IPS DF 6.9 (cell line): ENCODE results near the gene ANLN.

ENCODE experiments used
- DNase-seq: peaks from one replicate; pipeline ENCODE4 v3.0.0-alpha.2; 2013; ENCODE audit warnings: low read depth, low spot score
- H3K27ac ChIP-seq: one replicate; pipeline ENCODE4 v1.5.1; 2013; ENCODE audit warnings: low read length, control low read depth
- H3K27me3 ChIP-seq: 2 replicates; pipeline ENCODE4 v1.6.1; 2013; ENCODE audit warnings: mild to moderate bottlenecking, low read length; ENCODE audit not compliant: control insufficient read depth, insufficient read depth
- H3K36me3 ChIP-seq: 2 replicates; pipeline ENCODE4 v1.6.1; 2013; ENCODE audit warnings: low read length; ENCODE audit not compliant: control insufficient read depth, insufficient read depth
- H3K4me1 ChIP-seq: 2 replicates; pipeline ENCODE4 v1.6.1; 2013; ENCODE audit warnings: low read length; ENCODE audit not compliant: control insufficient read depth, insufficient read depth
- H3K4me3 ChIP-seq: 2 replicates; pipeline ENCODE4 v1.5.1; 2013; ENCODE audit warnings: mild to moderate bottlenecking, low read length
- H3K9me3 ChIP-seq: 2 replicates; pipeline ENCODE4 v1.6.1; 2013; ENCODE audit warnings: low read length, inconsistent platforms; ENCODE audit not compliant: control insufficient read depth, insufficient read depth
- WGBS: extraction: QIAGEN DNeasy Blood & Tissue Kit; methylation state at CpG from one replicate; pipeline ENCODE4 v1.1.7; 2013; ENCODE audit warnings: mixed read lengths, missing lambda C conversion rate; ENCODE audit not compliant: insufficient read length, insufficient coverage; 5-methylcytosine and 5-hydroxymethylcytosine counted together

ANLN gene

DNA sequence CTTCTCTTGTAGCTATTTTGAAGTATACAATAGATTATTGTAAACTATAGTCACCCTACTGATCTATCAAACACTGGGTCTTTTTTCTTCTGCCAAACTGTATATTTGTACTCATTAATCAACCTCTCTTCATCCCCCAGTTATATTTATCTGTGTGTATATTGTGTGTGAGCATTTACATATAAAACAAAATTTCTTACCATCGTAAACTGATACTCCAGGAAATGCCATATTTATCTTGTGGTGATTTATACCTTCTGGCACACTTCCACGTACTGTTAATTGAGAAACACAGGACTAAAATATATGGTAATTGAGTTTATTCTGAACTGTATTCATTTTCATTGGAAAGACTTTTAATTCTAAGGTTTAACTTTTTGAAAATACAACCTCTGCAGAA lies 18.9 kb downstream of the ANLN start:
- H3K9me3 ChIP-seq, result no peaks in the 10 kb centered on the region
- DNase-seq, result no peak
- no peak overlapping the region for H3K4me3 ChIP-seq
- no peak overlapping the region for H3K27ac ChIP-seq
- WGBS, result no CpG with 5 or more reads among the region's 2 CpGs
- H3K4me1 ChIP-seq, result no peaks in the 10 kb centered on the region
- H3K27me3 ChIP-seq, result no peaks in the 10 kb centered on the region
- peaks cover 13% of the 10 kb centered on the region; the same call in 1 of the 2 replicates for H3K36me3 ChIP-seq

GRCh38 chr7:36409180-36409579 lies 19.5 kb downstream of the ANLN start:
- Histone ChIP-seq H3K4me3 (no peak overlapping the region), H3K36me3 (peaks cover 12% of the 10 kb centered on the region; the same call in 1 of the 2 replicates), H3K4me1 (no peaks in the 10 kb centered on the region), H3K27me3 (no peaks in the 10 kb centered on the region), H3K27ac (no peak overlapping the region), H3K9me3 (no peaks in the 10 kb centered on the region)
- DNase-seq, result no peak
- WGBS, result no CpG with 5 or more reads among the region's 1 CpG

GRCh38 chr7:36415144-36415543 lies 25.5 kb downstream of the ANLN start:
- Histone ChIP-seq H3K4me3 (no peak overlapping the region), H3K4me1 (no peaks in the 10 kb centered on the region), H3K36me3 (peaks cover 13% of the 10 kb centered on the region; the same call in 1 of the 2 replicates), H3K27me3 (no peaks in the 10 kb centered on the region), H3K27ac (no peak overlapping the region), H3K9me3 (no peaks in the 10 kb centered on the region)
- WGBS, result no CpG with 5 or more reads among the region's 2 CpGs
- no peak for DNase-seq

DNA sequence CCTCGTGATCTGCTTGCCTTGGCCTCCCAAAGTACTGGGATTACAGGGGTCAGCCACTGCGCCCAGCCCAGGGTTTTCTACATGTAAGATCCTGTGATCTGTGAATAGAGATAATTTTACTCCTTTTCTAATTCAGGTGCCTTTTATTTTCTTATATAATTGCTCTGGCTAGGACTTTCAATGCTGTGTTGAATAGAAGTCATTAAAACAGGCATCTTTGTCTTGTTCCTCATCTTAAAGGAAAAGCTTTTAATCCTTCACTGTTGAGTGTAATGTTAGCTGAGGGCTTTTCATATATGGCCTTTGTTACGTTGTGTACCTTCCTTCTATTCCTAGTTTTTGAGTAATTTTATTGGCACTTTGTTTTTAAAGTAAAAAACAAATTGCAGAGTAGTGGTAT lies 26.6 kb downstream of the ANLN start:
- WGBS, result no CpG with 5 or more reads among the region's 3 CpGs
- Histone ChIP-seq H3K4me3 (no peak overlapping the region), H3K36me3 (peaks cover 10% of the 10 kb centered on the region; the same call in 1 of the 2 replicates), H3K27me3 (no peaks in the 10 kb centered on the region), H3K27ac (no peak overlapping the region), H3K4me1 (no peaks in the 10 kb centered on the region), H3K9me3 (no peaks in the 10 kb centered on the region)
- DNase-seq, result no peak

DNA sequence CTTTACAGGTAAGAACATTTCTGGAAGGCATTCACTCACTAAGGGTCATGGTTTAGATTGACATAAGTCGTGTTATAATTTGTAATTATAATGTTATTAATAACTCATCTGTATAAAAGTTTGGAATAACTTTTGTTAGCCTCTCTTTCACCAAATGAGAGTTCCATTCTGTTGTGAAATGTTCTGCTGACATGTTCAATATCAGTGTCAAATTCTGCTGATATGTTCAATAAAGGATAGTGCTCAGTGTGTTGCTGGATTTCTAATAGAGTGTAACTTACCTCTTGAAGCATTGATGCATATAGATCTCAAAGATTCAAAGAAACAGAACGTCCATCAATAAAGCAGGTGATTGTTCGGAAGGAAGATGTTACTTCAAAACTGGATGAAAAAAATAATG lies 30.6 kb downstream of the ANLN start:
- H3K27me3 ChIP-seq, result no peaks in the 10 kb centered on the region
- WGBS, result no CpG with 5 or more reads among the region's 3 CpGs
- H3K27ac ChIP-seq, result no peak overlapping the region
- H3K4me3 ChIP-seq, result no peak overlapping the region
- H3K4me1 ChIP-seq, result no peaks in the 10 kb centered on the region
- peaks cover 7% of the 10 kb centered on the region; the same call in 1 of the 2 replicates for H3K36me3 ChIP-seq
- no peak for DNase-seq
- H3K9me3 ChIP-seq, result no peaks in the 10 kb centered on the region

- H3K9me3 ChIP-seq, result no peaks in the 10 kb centered on the region
- H3K27me3 ChIP-seq, result no peaks in the 10 kb centered on the region
- peaks cover 7% of the 10 kb centered on the region; the same call in 1 of the 2 replicates for H3K36me3 ChIP-seq
- H3K27ac ChIP-seq, result no peak overlapping the region
- DNase-seq, result no peak
- H3K4me1 ChIP-seq, result no peaks in the 10 kb centered on the region
- WGBS, result no CpG with 5 or more reads among the region's 3 CpGs
- no peak overlapping the region for H3K4me3 ChIP-seq
Measured at GRCh38 chr7:36422072-36422471, 32.4 kb downstream of the ANLN start.

DNA sequence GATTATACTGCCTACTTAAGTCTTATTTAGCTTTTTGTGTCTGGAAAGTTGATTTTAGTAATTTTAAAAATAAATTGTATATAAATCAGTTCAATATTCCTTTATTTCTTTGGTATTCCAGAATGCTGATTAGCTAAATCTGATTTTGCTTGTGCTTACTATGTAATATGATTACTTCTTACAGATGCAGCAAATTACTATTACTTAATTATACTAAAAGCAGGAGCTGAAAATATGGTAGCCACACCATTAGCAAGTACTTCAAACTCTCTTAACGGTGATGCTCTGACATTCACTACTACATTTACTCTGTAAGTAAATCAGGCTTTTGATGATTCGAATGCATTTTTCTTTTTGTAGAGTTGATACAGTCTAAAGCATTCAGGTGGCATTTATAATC lies 34.0 kb downstream of the ANLN start:
- no CpG with 5 or more reads among the region's 2 CpGs for WGBS
- no peak for DNase-seq
- peaks cover 4% of the 10 kb centered on the region; the same call in 1 of the 2 replicates for H3K36me3 ChIP-seq

GRCh38 chr7:36430186-36430585 lies 40.5 kb downstream of the ANLN start:
- H3K27me3 ChIP-seq, result no peaks in the 10 kb centered on the region
- H3K27ac ChIP-seq, result no peak overlapping the region
- H3K4me3 ChIP-seq, result no peak overlapping the region
- DNase-seq, result no peak
- H3K36me3 ChIP-seq, result no peaks in the 10 kb centered on the region; the same call in 1 of the 2 replicates
- no CpG with 5 or more reads among the region's 2 CpGs for WGBS
- no peaks in the 10 kb centered on the region for H3K9me3 ChIP-seq
- H3K4me1 ChIP-seq, result no peaks in the 10 kb centered on the region

More for the DNA sequence above, 34.0 kb downstream of the ANLN start:
- H3K27ac ChIP-seq, result no peak overlapping the region
- no peaks in the 10 kb centered on the region for H3K27me3 ChIP-seq
- H3K9me3 ChIP-seq, result no peaks in the 10 kb centered on the region
- no peak overlapping the region for H3K4me3 ChIP-seq
- H3K4me1 ChIP-seq, result no peaks in the 10 kb centered on the region

DNA sequence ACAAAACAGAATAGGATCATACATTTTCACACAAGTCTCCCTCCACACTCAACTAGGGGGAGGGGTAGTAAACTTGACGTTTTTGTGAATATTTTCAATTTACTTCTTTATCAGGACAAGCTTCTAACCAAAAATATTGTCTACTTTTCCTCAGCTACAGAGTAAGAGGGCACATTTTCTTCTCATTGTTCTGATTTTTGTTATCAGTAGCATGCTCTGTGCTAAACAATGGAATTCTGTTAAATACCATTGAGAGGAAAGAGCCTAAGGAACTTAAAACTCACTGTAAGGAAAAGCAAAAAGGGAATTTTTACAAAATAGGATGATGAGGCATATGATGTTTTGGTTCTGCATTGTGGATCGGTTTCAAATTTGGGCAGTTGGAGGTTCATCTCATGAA lies 41.2 kb downstream of the ANLN start:
- no peak overlapping the region for H3K4me3 ChIP-seq
- no peaks in the 10 kb centered on the region for H3K4me1 ChIP-seq
- H3K27ac ChIP-seq, result no peak overlapping the region
- DNase-seq, result no peak
- no CpG with 5 or more reads among the region's 2 CpGs for WGBS
- H3K27me3 ChIP-seq, result no peaks in the 10 kb centered on the region
- no peaks in the 10 kb centered on the region for H3K9me3 ChIP-seq
- H3K36me3 ChIP-seq, result no peaks in the 10 kb centered on the region; the same call in 1 of the 2 replicates

DNA sequence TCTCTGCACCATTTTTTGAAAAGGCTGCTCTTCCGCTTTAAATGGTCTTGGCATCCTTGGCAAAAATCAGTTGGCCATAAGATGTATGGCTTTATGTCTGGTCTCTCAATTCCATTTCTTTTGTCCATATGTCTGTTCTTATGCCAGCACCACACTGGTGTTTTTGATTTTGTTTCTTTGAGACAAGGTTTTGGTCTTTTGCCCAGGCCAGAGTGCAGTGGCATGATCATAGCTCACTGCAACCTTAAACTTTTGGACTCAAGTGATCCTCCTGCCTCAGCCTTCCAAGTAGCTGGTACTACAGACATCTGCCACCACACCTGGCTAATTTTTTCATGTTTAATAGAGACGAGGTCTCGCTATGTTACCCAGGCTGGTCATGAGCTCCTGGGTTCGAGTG lies 48.5 kb downstream of the ANLN start:
- no peaks in the 10 kb centered on the region for H3K9me3 ChIP-seq
- WGBS, result no CpG with 5 or more reads among the region's 4 CpGs
- DNase-seq, result no peak
- H3K27me3 ChIP-seq, result no peaks in the 10 kb centered on the region
- H3K4me3 ChIP-seq, result no peak overlapping the region
- no peaks in the 10 kb centered on the region; the same call in 1 of the 2 replicates for H3K36me3 ChIP-seq
- no peak overlapping the region for H3K27ac ChIP-seq
- peaks cover 2% of the 10 kb centered on the region; the same call in 1 of the 2 replicates for H3K4me1 ChIP-seq

DNA sequence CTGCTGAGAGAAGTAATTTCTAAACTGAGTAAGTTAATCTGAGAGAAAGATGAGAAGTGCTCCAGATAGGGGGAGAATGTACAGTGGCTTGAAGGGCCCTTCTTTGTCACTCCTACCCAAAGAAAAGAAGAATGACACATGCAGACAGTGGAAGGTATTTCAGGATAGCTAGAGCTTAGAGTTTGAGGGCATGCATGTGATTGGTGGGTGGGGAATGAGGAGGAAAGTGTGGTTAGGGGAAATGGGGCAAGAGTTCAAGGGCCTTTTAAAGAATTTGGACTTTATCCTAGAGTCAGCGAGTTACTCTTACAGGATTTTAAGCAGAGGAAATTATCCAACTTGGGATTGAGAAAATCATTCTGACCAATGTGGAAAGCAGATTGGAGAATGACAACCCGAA lies 50.0 kb downstream of the ANLN start:
- H3K27me3 ChIP-seq, result no peaks in the 10 kb centered on the region
- DNase-seq, result no peak
- H3K4me3 ChIP-seq, result no peak overlapping the region
- H3K9me3 ChIP-seq, result no peaks in the 10 kb centered on the region
- H3K27ac ChIP-seq, result no peak overlapping the region
- no CpG with 5 or more reads among the region's 2 CpGs for WGBS
- H3K36me3 ChIP-seq, result peaks cover 2% of the 10 kb centered on the region; the same call in 1 of the 2 replicates
- H3K4me1 ChIP-seq, result peaks cover 2% of the 10 kb centered on the region; the same call in 1 of the 2 replicates
